ENCODE measurements around the gene ROR2.

ROR2 gene

DNA sequence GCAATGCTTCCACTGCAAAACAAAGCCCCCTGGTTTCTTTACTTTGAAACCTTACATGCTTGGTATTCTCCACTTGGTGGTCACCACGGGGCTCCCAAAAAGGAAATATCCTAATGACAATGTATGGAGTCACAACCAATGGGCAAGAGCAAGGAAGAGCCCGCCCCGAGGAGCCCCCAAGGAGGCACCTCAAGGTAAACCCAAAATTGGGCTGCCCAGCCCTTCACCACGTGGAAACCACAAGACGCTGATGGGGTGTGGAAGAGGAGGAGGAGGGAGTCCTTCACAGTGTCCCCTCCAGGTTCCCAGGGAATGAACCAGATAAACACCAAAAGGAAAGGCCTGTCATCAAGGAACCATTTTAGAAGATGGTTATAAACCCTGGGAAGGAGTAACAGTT is 3.8 kb downstream of the ROR2 start:
- no peaks in the 10 kb centered on the region for H3K79me2 ChIP-seq (ENCODE audit: insufficient read depth, low read length)
- TF ChIP-seq, protein P1, sequence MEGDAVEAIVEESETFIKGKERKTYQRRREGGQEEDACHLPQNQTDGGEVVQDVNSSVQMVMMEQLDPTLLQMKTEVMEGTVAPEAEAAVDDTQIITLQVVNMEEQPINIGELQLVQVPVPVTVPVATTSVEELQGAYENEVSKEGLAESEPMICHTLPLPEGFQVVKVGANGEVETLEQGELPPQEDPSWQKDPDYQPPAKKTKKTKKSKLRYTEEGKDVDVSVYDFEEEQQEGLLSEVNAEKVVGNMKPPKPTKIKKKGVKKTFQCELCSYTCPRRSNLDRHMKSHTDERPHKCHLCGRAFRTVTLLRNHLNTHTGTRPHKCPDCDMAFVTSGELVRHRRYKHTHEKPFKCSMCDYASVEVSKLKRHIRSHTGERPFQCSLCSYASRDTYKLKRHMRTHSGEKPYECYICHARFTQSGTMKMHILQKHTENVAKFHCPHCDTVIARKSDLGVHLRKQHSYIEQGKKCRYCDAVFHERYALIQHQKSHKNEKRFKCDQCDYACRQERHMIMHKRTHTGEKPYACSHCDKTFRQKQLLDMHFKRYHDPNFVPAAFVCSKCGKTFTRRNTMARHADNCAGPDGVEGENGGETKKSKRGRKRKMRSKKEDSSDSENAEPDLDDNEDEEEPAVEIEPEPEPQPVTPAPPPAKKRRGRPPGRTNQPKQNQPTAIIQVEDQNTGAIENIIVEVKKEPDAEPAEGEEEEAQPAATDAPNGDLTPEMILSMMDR (IDR thresholded peaks at IDR 0.05; ENCODE audit: insufficient read depth, low read length, poor library complexity, severe bottlenecking): no peak
- TF ChIP-seq EZH2phosphoT487 (conservative IDR thresholded peaks at IDR 0.05; ENCODE audit: low read length): no peak

DNA sequence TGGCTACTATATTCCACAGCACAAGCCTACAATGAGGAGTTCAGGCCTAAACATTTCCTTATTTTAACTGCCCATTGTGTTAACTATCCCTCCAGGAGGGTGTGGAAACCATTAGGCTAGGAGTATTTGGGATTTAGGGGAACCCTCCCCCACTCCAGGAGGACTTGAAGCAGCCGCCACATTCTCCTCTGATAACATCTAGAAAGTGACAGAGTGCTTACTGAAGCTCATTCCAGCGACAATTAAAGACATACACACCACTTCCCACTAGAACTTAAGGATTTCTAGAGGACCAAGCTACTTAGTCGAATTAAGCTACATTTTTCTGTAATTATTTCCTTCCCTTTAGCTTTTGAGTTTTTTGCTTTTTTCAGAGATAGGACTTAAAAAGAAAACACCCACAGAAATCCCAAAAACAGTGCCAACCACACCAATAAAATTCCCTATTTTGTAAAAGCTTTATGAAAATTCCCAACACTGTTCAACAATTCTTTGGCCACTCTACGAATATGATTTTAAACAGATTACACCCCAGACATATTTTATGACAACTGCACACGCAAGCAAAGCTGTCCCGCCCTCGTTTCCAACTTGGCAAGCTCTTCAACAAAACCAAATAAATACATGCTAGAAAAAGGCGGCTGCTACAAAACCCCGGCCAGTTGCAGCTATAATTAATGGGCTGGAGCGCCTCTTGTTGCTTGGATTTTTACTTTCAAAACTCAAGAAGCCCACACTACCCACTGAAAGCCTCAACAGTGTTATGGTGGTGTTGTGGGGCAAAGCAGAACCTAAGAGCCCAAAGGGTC is 4.5 kb downstream of the ROR2 start:
- no peaks in the 10 kb centered on the region for H3K79me2 ChIP-seq (ENCODE audit: insufficient read depth, low read length)
- no peak overlapping the region for H3K4me2 ChIP-seq (ENCODE audit: low read depth, low read length, poor library complexity, severe bottlenecking)
- H3K36me3 ChIP-seq (ENCODE audit: low read length): no peaks in the 10 kb centered on the region
- TF ChIP-seq, protein P1 (IDR thresholded peaks at IDR 0.05; ENCODE audit: insufficient read depth, low read length, poor library complexity, severe bottlenecking): no peak
- no peak overlapping the region for H3K4me3 ChIP-seq (ENCODE audit: insufficient read depth, low read length, poor library complexity, severe bottlenecking)
- no peak overlapping the region for H3K9ac ChIP-seq (ENCODE audit: low read length)
- no peaks in the 10 kb centered on the region for H3K9me2 ChIP-seq (replicated peaks; ENCODE audit: insufficient read depth, low read length)
- H3K27me3 ChIP-seq (ENCODE audit: low read length): no peaks in the 10 kb centered on the region
- H3K9me3 ChIP-seq (ENCODE audit: insufficient read depth, low read length): no peaks in the 10 kb centered on the region
- H4K20me1 ChIP-seq (ENCODE audit: low read depth, low read length): no peaks in the 10 kb centered on the region
- H3K27ac ChIP-seq (ENCODE audit: low read depth, low read length): no peak overlapping the region
- H2AFZ ChIP-seq (ENCODE audit: low read depth, low read length, severe bottlenecking): no peak overlapping the region
- no peaks in the 10 kb centered on the region for H3F3A ChIP-seq (ENCODE audit: insufficient read depth)

More for the DNA sequence above, 3.8 kb downstream of the ROR2 start:
- H3K36me3 ChIP-seq (ENCODE audit: low read length): no peaks in the 10 kb centered on the region
- H2AFZ ChIP-seq (ENCODE audit: low read depth, low read length, severe bottlenecking): no peak overlapping the region
- H3K9me3 ChIP-seq (ENCODE audit: insufficient read depth, low read length): no peaks in the 10 kb centered on the region
- H3K9me2 ChIP-seq (replicated peaks; ENCODE audit: insufficient read depth, low read length): no peaks in the 10 kb centered on the region
- no peaks in the 10 kb centered on the region for H4K20me1 ChIP-seq (ENCODE audit: low read depth, low read length)
- H3K9ac ChIP-seq (ENCODE audit: low read length): no peak overlapping the region
- H3K27me3 ChIP-seq (ENCODE audit: low read length): no peaks in the 10 kb centered on the region
- H3F3A ChIP-seq (ENCODE audit: insufficient read depth): no peaks in the 10 kb centered on the region
- no peak overlapping the region for H3K4me2 ChIP-seq (ENCODE audit: low read depth, low read length, poor library complexity, severe bottlenecking)
- no peak overlapping the region for H3K27ac ChIP-seq (ENCODE audit: low read depth, low read length)
- H3K4me3 ChIP-seq (ENCODE audit: insufficient read depth, low read length, poor library complexity, severe bottlenecking): no peak overlapping the region

DNA sequence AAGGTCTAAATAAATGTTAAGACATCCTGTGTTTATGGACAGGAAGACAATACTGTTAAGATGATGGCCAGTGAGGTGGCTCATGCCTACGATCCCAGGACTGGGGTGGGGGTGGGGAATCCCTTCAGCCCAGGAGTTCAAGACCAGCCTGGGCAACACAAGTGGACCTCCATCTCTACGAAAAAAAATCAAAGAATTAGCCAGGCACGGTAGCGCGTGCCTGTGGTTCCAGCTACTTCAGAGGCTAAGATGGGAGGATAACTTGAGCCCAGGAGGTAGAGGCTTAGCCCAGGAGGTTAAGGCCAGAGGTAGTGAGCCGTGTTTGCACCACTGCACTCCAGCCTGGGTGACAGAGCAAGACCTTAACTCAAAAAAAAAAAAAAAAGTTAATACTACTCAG is 5.3 kb downstream of the ROR2 start:
- H3K27me3 ChIP-seq (ENCODE audit: low read length): no peaks in the 10 kb centered on the region
- no peaks in the 10 kb centered on the region for H3F3A ChIP-seq (ENCODE audit: insufficient read depth)
- no peaks in the 10 kb centered on the region for H3K36me3 ChIP-seq (ENCODE audit: low read length)
- H3K79me2 ChIP-seq (ENCODE audit: insufficient read depth, low read length): no peaks in the 10 kb centered on the region
- no peak overlapping the region for H2AFZ ChIP-seq (ENCODE audit: low read depth, low read length, severe bottlenecking)
- no peak overlapping the region for H3K27ac ChIP-seq (ENCODE audit: low read depth, low read length)
- no peak overlapping the region for H3K4me2 ChIP-seq (ENCODE audit: low read depth, low read length, poor library complexity, severe bottlenecking)
- H3K4me3 ChIP-seq (ENCODE audit: insufficient read depth, low read length, poor library complexity, severe bottlenecking): no peak overlapping the region
- no peaks in the 10 kb centered on the region for H4K20me1 ChIP-seq (ENCODE audit: low read depth, low read length)
- no peaks in the 10 kb centered on the region for H3K9me3 ChIP-seq (ENCODE audit: insufficient read depth, low read length)
- no peak overlapping the region for H3K9ac ChIP-seq (ENCODE audit: low read length)
- no peak for TF ChIP-seq EZH2phosphoT487 (conservative IDR thresholded peaks at IDR 0.05; ENCODE audit: low read length)
- TF ChIP-seq, protein P1 (IDR thresholded peaks at IDR 0.05; ENCODE audit: insufficient read depth, low read length, poor library complexity, severe bottlenecking): no peak
- no peaks in the 10 kb centered on the region for H3K9me2 ChIP-seq (replicated peaks; ENCODE audit: insufficient read depth, low read length)
